HepG2 (cell line): ENCODE data around the gene PDZD7. TPM values are rescaled to one million over a fixed set of nuclear protein-coding genes. Genes with fewer than 3 reads are reported as not detected.

ENCODE experiments used
- ATF6 ChIP-seq: sonication (generic); formaldehyde crosslinking; conservative IDR thresholded peaks from 2 replicates; pipeline ENCODE4 v1.4.0; 2020; ENCODE audit warnings: missing genetic modification reagents
- CENPT ChIP-seq: sonication (generic); formaldehyde crosslinking; IDR thresholded peaks from 2 replicates; pipeline ENCODE4 v1.8.0; 2022; ENCODE audit warnings: low read depth, mild to moderate bottlenecking, moderate library complexity, missing genetic modification reagents
- JUND ChIP-seq: sonication (generic); formaldehyde crosslinking; IDR thresholded peaks from 2 replicates; pipeline ENCODE4 v1.8.0; 2022; ENCODE audit warnings: mild to moderate bottlenecking, missing genetic modification reagents
- PHF5A ChIP-seq: IDR thresholded peaks from one replicate; pipeline ENCODE4 v1.6.1; 2018; ENCODE audit warnings: low read depth, missing genetic modification reagents; ENCODE audit not compliant: unreplicated experiment
- PTBP1 ChIP-seq: fragments of 200-400 bp; formaldehyde crosslinking; IDR thresholded peaks from 2 replicates; pipeline ENCODE4 v1.6.1; 2018; ENCODE audit warnings: low read length, low read depth; ENCODE audit not compliant: poor library complexity, severe bottlenecking
- RXRB ChIP-seq: IDR thresholded peaks from 2 replicates; pipeline ENCODE4 v1.6.1; 2016; ENCODE audit warnings: borderline replicate concordance, missing genetic modification reagents, missing compliant biosample characterization
- TSC22D2 ChIP-seq: sonication (generic); formaldehyde crosslinking; IDR thresholded peaks from 2 replicates; pipeline ENCODE4 v1.5.1; 2020; ENCODE audit warnings: missing genetic modification reagents, mild to moderate bottlenecking, borderline replicate concordance
- ZMYM2 ChIP-seq: sonication (generic); formaldehyde crosslinking; IDR thresholded peaks from 2 replicates; pipeline ENCODE4 v1.8.0; 2022; ENCODE audit warnings: mild to moderate bottlenecking, missing genetic modification reagents
- ZNF414 ChIP-seq: sonication (generic); formaldehyde crosslinking; IDR thresholded peaks from 2 replicates; pipeline ENCODE4 v1.5.0; 2020; ENCODE audit warnings: missing genetic modification reagents
- ZNF432 ChIP-seq: sonication (generic); formaldehyde crosslinking; IDR thresholded peaks from 2 replicates; pipeline ENCODE4 v1.5.0; 2020; ENCODE audit warnings: missing genetic modification reagents, mild to moderate bottlenecking, borderline replicate concordance
- ZNF557 ChIP-seq: sonication (generic); formaldehyde crosslinking; IDR thresholded peaks from 2 replicates; pipeline ENCODE4 v1.4.0; 2020; ENCODE audit warnings: missing genetic modification reagents
- ZNF567 ChIP-seq: sonication (generic); formaldehyde crosslinking; IDR thresholded peaks from 2 replicates; pipeline ENCODE4 v1.8.1; 2023; ENCODE audit warnings: mild to moderate bottlenecking, missing genetic modification reagents, borderline replicate concordance
- ZNF678 ChIP-seq: sonication (generic); formaldehyde crosslinking; IDR thresholded peaks from 2 replicates; pipeline ENCODE4 v1.4.0; 2020; ENCODE audit warnings: mild to moderate bottlenecking, missing genetic modification reagents
- ZNF747 ChIP-seq: sonication (generic); formaldehyde crosslinking; IDR thresholded peaks from 2 replicates; pipeline ENCODE4 v1.8.1; 2023; ENCODE audit warnings: missing genetic modification reagents, mild to moderate bottlenecking, borderline replicate concordance
- ZSCAN20 ChIP-seq: sonication (generic); formaldehyde crosslinking; IDR thresholded peaks from 2 replicates; pipeline ENCODE4 v1.4.0; 2020; ENCODE audit warnings: missing genetic modification reagents, mild to moderate bottlenecking, borderline replicate concordance
- polyA plus RNA-seq, 8 experiments: library from polyadenylated mRNA; depleted of rRNA in 3 of 8; stranded (reverse) in 7 of 8; unstranded in 1 of 8; fragments of >200 nt; fragmentation: Illumina TruSeq in 4 of 8; extraction: Trizol in 4 of 8; gene quantifications; 2 replicates each; pipeline versions ENCODE4 v1.2.1 to v1.2.3, GENCODE V29; 2011 to 2016; ENCODE audit warnings: low read depth in 4 of 8, missing spikeins in 1 of 8, mixed read lengths in 1 of 8; ENCODE audit not compliant: insufficient read depth in 1 of 8
- total RNA-seq, 5 experiments: library from RNA; depleted of rRNA; stranded (reverse); fragments of >200 nt; fragmentation: Illumina TruSeq; extraction: Trizol; gene quantifications; 2 replicates each; pipeline ENCODE4 v1.2.3, GENCODE V29; 2016; ENCODE audit warnings: low read depth in 1 of 5
- TF ChIP-seq, protein P1 (sequence below): sonication (generic); formaldehyde crosslinking; IDR thresholded peaks from 2 replicates; pipeline ENCODE4 v1.9.0; 2022; ENCODE audit warnings: low read depth, missing genetic modification reagents
- TF ChIP-seq, protein P2 (sequence below): sonication (generic); formaldehyde crosslinking; IDR thresholded peaks from 2 replicates; pipeline ENCODE4 v1.4.0; 2020; ENCODE audit warnings: missing genetic modification reagents; ENCODE audit errors: not compliant biosample characterization

PDZD7 gene
- total and polyA plus RNA-seq, 2 of the 13 experiments (the other 11 are each of a cell fraction or from before 2014, with no cell fraction given): 0.58 to 0.73 TPM

- no peak for TF ChIP-seq JUND (CRISPR knock-in tag)
- TF ChIP-seq ZNF557: no peak
- TF ChIP-seq PHF5A (CRISPR knock-in tag): peak; percentile 46
- peak; percentile 81 for TF ChIP-seq ZNF414 (CRISPR knock-in tag)
- peak; percentile 72; the same call in 1 of the 2 replicates for TF ChIP-seq ZNF567 (CRISPR knock-in tag)
- TF ChIP-seq ZNF432 (CRISPR knock-in tag): no peak
- TF ChIP-seq TSC22D2 (CRISPR knock-in tag): 0 out of 2 replicates have a peak, but pooled peaks have one; percentile 33
- TF ChIP-seq ZSCAN20 (CRISPR knock-in tag): peak; percentile 16; the same call in 1 of the 2 replicates
- peak; percentile 58 for TF ChIP-seq PTBP1
- TF ChIP-seq, protein P1, sequence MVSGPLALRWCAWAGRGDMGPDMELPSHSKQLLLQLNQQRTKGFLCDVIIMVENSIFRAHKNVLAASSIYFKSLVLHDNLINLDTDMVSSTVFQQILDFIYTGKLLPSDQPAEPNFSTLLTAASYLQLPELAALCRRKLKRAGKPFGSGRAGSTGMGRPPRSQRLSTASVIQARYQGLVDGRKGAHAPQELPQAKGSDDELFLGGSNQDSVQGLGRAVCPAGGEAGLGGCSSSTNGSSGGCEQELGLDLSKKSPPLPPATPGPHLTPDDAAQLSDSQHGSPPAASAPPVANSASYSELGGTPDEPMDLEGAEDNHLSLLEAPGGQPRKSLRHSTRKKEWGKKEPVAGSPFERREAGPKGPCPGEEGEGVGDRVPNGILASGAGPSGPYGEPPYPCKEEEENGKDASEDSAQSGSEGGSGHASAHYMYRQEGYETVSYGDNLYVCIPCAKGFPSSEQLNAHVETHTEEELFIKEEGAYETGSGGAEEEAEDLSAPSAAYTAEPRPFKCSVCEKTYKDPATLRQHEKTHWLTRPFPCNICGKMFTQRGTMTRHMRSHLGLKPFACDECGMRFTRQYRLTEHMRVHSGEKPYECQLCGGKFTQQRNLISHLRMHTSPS (CRISPR knock-in tag): 0 out of 2 replicates have a peak, but pooled peaks have one; percentile 28
- no peak for TF ChIP-seq ZMYM2 (CRISPR knock-in tag)
- TF ChIP-seq ZNF678: 0 out of 2 replicates have a peak, but pooled peaks have one; percentile 37
- TF ChIP-seq ZNF747 (CRISPR knock-in tag): no peak
- TF ChIP-seq, protein P2, sequence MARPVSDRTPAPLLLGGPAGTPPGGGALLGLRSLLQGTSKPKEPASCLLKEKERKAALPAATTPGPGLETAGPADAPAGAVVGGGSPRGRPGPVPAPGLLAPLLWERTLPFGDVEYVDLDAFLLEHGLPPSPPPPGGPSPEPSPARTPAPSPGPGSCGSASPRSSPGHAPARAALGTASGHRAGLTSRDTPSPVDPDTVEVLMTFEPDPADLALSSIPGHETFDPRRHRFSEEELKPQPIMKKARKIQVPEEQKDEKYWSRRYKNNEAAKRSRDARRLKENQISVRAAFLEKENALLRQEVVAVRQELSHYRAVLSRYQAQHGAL (CRISPR knock-in tag): peak; percentile 18
- TF ChIP-seq RXRB: peak; percentile 39; the same call in 1 of the 2 replicates
- TF ChIP-seq CENPT: no peak
- no peak for TF ChIP-seq ATF6 (CRISPR knock-in tag)
Observed at GRCh38 chr10:101066146-101066895, 35.4 kb upstream of the PDZD7 start (continued).
